Immature natural killer cell (primary cell): ENCODE measurements around the gene EFHB. TPM values are rescaled to one million over a fixed set of nuclear protein-coding genes. Genes with fewer than 3 reads are reported as not detected.
"Not testable (repeated sequence)": the region's sequence is repeated elsewhere in the genome, so short reads cannot be mapped to it uniquely, and the experiment has no call there.

ENCODE experiments used
- DNase-seq, 3 donors: peaks; one replicate each; pipeline ENCODE4 v3.0.0; 2022; ENCODE audit warnings: mixed read lengths in 1 of 3
- H3K27ac Mint-ChIP-seq, 6 donors: one replicate each; pipeline ENCODE4 v1.8.0; 2020; ENCODE audit warnings: mixed read lengths in 6 of 6, mild to moderate bottlenecking in 5 of 6, inconsistent platforms in 4 of 6, moderate library complexity in 3 of 6
- H3K27me3 Mint-ChIP-seq, 3 donors: one replicate each; pipeline ENCODE4 v1.8.0; 2020 to 2021; ENCODE audit warnings: low read depth in 3 of 3, mild to moderate bottlenecking in 3 of 3, mixed read lengths in 3 of 3, moderate library complexity in 3 of 3, inconsistent platforms in 1 of 3
- H3K36me3 Mint-ChIP-seq, 3 donors: one replicate each; pipeline ENCODE4 v1.8.0; 2020; ENCODE audit warnings: mixed read lengths in 3 of 3, inconsistent platforms in 2 of 3, mild to moderate bottlenecking in 2 of 3
- H3K4me1 Mint-ChIP-seq, 2 donors: one replicate each; pipeline ENCODE4 v1.8.0; 2020; ENCODE audit warnings: inconsistent platforms in 2 of 2, mild to moderate bottlenecking in 2 of 2, mixed read lengths in 2 of 2, moderate library complexity in 1 of 2
- H3K4me3 Mint-ChIP-seq, 5 donors: one replicate each; pipeline ENCODE4 v1.8.0; 2020; ENCODE audit warnings: mild to moderate bottlenecking in 5 of 5, mixed read lengths in 5 of 5, inconsistent platforms in 3 of 5, moderate library complexity in 3 of 5
- H3K9me3 Mint-ChIP-seq, 6 donors: one replicate each; pipeline ENCODE4 v1.8.0; 2020; ENCODE audit warnings: mild to moderate bottlenecking in 6 of 6, mixed read lengths in 6 of 6, inconsistent platforms in 4 of 6, moderate library complexity in 3 of 6
- polyA plus RNA-seq, 3 donors: library from polyadenylated mRNA; unstranded; fragments of 300-500 nt; fragmentation: Illumina TruSeq; gene quantifications; one replicate each; pipeline ENCODE4 v1.2.3, GENCODE V29; 2021

EFHB gene
- polyA plus RNA-seq, 3 donors from 2014 or later: 0.52 to 1.3 TPM; not detected in 1

DNA sequence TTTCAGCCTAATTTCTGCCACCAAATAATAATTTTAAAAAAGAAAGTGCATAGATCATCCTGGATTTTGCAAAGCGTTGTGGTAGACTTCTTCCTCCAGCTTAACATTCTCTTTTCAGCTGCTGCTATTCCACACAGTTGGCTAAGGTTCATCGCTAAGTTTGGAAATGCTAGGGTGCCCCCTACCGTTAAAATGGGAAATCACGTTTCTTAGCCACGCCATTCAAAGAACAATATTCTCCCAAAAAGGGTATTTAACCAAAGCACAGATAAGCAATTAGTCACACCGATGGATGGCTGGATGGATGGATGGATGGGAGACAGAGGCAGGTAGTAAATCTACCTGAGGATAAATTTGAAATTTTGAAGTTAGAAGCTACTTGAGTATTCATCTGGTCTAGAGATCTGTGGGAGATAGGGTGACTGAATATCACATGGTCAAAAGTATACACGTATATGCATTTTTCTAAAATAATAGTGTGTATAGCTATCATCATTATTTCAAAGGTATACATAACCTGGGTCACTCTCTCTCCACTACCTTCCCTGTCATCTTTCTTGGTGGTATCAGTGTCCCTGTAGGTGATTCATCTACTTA, 67.2 kb downstream of the EFHB start:
- Mint-ChIP-seq H3K4me1 (no peaks in the 10 kb centered on the region), H3K36me3 (no peaks in the 10 kb centered on the region), H3K27ac (no peak overlapping the region), H3K4me3 (no peak overlapping the region), H3K27me3 (peaks cover 4 to 6% (median 5%) of the 10 kb centered on the region in 3 donors), H3K9me3 (no peaks in the 10 kb centered on the region)
- DNase-seq: peak in 2 of 3 donors; percentile 16 to 21

DNA sequence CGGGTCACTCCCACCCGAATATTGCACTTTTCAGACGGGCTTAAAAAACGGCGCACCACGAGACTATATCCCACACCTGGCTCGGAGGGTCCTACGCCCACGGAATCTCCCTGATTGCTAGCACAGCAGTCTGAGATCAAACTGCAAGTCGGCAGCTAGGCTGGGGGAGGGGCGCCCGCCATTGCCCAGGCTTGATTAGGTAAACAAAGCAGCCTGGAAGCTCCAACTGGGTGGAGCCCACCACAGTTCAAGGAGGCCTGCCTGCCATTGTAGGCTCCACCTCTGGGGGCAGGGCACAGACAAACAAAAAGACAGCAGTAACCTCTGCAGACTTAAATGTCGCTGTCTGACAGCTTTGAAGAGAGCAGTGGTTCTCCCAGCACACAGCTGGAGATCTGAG, 78.7 kb downstream of the EFHB start:
- not testable (repeated sequence) for H3K36me3 Mint-ChIP-seq, H3K27ac Mint-ChIP-seq, H3K27me3 Mint-ChIP-seq, DNase-seq, H3K4me1 Mint-ChIP-seq, H3K4me3 Mint-ChIP-seq
- H3K9me3 Mint-ChIP-seq: peaks cover 5 to 19% (median 8%) of the 10 kb centered on the region in 6 donors

DNA sequence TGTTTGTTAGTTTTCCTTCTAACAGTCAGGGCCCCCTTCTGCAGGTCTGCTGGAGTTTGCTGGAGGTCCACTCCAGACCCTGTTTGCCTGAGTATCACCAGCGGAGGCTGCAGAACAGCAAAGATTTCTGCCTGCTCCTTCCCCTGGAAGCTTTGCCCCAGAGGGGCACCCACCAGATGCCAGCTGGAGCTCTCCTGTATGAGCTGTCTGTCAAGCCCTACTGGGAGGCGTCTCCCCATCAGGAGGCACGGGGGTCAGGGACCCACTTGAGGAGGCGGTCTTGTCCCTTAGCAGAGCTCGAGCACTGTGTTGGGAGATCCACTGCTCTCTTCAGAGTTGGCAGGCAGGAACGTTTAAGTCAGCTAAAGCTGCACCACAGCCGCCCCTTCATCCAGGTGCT, 87.4 kb downstream of the EFHB start:
- H3K36me3 Mint-ChIP-seq, H3K27me3 Mint-ChIP-seq, H3K27ac Mint-ChIP-seq, DNase-seq, H3K4me3 Mint-ChIP-seq, H3K4me1 Mint-ChIP-seq: not testable (repeated sequence)
- H3K9me3 Mint-ChIP-seq: peaks cover 4 to 34% (median 12%) of the 10 kb centered on the region in 6 donors

Other genes with a start within 250 kb of the EFHB start
- 10 to 100 TPM; 33.0 to 50.8 (median 47.3) TPM for gene RAB5A, start 12.9 kb upstream of the EFHB start, polyA plus RNA-seq
- under 1 TPM; 0.19 to 0.91 (median 0.34) TPM for gene PP2D1, start 78.0 kb upstream of the EFHB start, polyA plus RNA-seq
- 10 to 100 TPM in 1 of 3 donors, 1 to 10 TPM in 2; 2.5 to 12.0 (median 5.8) TPM for gene KAT2B, start 106.2 kb upstream of the EFHB start, polyA plus RNA-seq